Kasumi-1 (cell line): ENCODE data around the gene LIPC.

ENCODE experiments used
- DNase-seq, 2 experiments: peaks; one replicate each; lab custom pipeline; 2025; lab: John Stamatoyannopoulos, UW

Gene LIPC

GRCh38 chr15:58538225-58538727 is 106.5 kb downstream of the LIPC start:
- no peak for DNase-seq

GRCh38 chr15:58538901-58539300 is 107.1 kb downstream of the LIPC start:
- no peak for DNase-seq

DNA sequence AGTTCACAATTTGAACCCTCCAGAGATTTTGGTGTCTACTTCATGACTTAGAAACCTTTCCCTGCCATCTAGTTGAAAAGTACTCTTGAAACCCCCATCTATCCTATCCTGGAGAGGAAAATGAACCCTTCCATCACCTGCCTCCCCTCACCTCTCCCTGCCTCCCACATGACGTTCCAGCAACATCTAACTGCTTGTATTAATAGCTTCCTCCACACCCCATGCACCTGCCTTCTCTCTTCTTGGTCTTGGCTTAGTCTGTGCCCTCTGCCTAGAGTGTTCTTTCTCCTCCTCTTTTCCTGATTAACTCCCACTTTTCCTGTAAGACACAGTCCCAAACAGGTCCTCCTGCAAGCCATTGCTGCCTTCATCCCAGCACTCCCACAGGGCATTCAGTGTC is 107.8 kb downstream of the LIPC start:
- DNase-seq = no peak

GRCh38 chr15:58541410-58542087 is 109.8 kb downstream of the LIPC start:
- DNase-seq = no peak

- no peak for DNase-seq
Measured at GRCh38 chr15:58543664-58544335, 112.0 kb downstream of the LIPC start.

DNA sequence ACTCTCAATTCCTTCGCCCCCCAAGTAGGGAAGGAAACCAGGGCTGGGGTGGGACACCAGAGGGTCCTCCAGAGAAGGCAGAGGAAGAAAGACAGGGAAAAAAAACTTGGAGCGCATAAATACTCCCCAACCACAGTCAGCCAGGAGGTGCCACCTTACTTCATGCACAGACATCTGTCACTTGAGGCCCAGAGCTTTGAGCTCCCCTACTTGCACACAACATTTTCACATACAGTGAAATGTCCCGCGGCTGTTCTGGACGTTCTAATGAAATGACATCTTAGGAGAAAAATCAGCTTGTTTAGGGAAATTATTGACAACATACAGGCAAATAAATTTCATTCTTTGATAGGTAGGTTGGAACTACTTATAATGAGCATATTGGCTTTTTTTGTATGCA is 113.0 kb downstream of the LIPC start:
- no peak for DNase-seq

DNA sequence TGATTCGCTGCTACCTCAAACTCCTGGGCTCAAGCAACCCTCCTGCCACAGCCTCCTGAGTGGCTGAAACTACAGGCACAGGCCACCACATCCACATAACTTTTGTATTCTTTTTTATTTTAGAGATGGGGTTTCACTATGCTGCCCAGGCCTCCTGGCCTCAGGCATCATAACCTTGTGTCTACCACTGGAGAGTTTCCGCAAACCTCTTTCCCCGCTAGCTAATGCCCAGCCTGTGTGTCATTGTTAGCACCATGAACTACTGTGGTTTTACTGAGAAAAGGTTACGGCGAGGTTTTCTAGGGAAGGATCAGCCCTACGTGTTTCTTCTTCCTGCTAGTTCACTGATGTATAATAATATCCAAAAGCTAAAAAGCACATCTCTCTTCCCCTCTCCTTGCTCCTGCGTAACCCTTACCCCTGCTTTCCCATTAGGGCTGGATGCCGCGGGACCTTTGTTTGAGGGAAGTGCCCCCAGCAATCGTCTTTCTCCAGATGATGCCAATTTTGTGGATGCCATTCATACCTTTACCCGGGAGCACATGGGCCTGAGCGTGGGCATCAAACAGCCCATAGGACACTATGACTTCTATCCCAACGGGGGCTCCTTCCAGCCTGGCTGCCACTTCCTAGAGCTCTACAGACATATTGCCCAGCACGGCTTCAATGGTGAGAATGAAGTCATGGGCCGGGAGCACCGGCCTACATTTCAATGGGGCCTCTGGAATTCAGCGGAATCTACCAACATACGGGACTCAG is 113.7 kb downstream of the LIPC start:
- no peak for DNase-seq

DNA sequence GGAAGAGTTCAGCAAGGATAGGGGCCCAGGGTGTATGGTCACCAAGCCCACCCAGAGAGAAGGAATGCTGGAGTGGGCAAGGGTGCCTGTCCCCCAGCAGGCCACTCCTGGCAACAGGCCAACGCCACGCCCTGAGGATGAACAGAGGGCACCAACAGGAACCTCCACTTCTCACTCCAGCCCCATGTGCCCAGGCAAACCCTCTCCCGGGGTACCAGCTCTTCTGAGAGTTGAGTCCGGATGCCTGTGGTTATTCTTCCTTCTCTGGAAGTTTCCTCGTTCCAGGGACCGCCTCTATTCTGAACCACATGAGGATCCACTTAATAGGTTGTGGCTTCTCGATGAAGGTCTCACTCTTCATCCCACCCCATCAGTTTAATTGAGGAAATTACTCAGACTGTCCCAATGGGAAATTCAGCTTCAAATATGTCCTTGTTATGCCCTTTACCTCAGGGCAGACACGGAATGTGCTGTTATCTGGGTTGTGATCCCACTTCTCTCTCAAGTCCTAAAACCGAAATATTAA is 114.3 kb downstream of the LIPC start:
- DNase-seq = no peak

GRCh38 chr15:58546635-58547627 is 115.1 kb downstream of the LIPC start:
- DNase-seq = no peak

DNA sequence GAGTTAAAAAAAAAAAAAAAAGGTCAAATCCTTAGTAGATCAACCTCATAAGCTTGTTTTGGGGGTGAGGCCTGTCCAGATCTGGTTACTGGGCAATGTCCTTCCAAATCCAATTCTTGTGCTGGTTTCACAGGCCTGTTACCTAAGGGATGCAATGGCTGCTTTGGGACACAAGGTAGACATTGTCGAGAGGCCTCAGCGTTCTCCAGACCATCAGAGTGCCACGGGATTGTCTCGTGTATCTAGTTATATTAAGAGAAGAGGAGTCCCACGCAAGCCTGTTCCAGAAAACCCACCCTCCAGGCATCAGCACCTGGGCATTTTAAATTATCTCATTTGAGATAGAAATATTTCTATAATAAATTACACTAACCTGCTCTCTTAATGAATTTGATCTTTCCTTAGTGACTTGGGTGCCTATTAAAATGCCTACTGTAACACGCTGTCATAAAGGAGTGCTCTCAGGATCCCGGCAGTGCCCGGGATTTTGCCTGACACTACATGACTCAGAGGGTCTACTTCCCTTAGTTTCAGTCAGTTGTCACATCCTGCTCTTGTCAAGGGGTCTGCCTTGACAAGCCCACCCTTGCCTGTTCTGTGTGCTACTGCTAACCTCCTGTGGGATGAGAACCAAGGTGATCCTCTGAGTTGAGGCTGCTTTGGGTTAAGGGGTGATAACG is 116.0 kb downstream of the LIPC start:
- DNase-seq = no peak

GRCh38 chr15:58548308-58549012 is 116.7 kb downstream of the LIPC start:
- no peak for DNase-seq

DNA sequence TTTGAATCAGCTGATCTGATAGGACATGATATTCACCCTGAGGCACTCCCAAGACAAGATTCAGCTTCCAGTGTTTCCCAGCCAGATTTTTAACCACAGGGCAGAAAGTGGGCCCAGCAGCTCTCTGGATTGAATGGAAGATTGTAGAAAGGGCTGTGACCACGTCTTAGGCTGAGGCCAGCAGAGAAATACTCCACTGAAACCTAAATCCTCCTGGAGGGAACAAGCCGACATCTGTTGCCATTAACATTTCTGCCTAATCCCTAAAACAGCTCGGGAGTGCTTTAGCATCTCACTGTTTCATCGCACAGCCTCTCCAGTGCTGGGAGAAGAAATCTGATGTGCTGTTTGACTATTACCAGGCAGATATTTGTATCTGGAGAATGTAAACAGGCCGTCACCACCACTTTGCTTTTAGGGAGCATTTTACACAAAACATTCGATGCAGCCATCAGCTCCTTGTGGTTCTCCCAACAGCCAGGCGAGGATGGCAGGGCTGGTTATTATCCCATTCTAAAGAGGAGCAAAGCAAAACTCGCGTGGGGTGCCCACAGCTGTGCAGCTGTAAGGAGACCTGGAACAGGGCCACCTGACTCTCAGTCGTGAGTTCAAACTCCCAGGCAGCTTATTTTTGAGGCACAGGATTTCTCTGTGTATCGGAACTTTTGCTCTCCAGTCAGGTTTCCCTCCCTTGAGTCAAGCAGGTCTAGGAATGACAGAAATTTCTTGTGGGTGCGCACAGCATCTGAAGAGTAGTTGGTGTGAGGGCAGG is 117.4 kb downstream of the LIPC start:
- no peak for DNase-seq

- no peak for DNase-seq
Measured at GRCh38 chr15:58549785-58550074, 117.9 kb downstream of the LIPC start.

GRCh38 chr15:58551084-58551763 is 119.4 kb downstream of the LIPC start:
- DNase-seq = no peak

DNA sequence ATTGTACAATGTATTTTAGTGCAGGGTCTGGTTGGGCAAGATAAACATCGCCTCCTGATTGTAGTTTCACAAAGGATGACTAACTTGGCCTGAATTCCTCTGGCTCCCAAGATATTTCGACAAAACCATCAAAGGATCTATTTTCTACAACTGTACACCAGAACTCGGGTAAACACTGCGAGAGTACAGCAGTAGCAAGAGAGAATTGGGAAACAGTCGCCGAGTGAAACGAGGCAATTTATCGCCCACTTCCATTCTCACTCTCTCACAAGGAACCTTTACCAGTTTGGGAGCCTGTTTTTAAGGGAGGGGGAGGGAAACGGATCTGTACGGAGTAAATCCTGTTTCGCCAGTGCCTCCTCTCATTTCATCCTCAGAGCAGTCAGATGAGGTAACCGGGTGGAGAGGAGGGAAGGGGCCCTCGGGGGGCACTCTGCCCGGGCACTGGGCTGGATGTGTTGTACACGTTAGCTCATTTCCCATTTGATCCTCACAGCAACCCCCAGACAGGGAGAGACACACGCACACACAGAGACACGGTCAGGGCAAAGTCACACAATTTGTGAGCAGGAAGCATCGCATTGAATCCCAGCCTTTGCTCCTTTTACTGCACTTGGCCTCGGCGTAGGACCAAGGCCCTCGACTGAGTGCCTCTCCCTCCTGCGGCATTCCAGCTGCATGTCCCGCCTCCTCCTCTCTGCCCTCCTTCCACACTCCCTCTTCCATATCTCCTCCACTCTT is 120.1 kb downstream of the LIPC start:
- no peak for DNase-seq

GRCh38 chr15:58552505-58553364 is 120.9 kb downstream of the LIPC start:
- DNase-seq = no peak

DNA sequence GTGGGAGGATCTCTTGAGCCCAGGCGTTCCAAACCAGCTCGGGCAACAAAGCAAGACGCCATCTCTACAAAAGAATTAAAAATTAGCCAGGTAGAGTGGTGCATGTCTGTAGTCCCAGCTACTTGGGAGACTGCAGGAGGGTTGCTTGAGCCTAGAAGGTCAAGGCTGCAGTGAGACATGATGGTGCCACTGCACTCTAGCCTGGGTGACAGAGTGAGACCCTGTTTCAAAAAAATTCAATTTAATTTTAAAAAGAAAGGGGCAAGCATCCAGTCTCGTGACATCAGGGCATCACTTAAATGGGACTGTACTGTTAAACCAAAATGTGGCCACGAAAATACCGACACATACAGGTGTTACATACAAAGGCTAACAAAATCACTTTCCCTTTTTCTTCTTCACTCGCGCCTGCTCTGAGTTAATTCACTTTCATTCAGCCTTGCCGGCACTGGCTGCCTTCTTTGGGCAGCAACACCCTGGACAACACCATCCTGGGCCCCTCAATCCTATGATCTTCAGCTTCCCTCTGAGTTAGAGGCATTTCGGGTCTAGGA is 121.7 kb downstream of the LIPC start:
- no peak for DNase-seq
